T-helper 17 cell (primary cell): ENCODE measurements around the gene EPB41L4A. TPM values are rescaled to one million over a fixed set of nuclear protein-coding genes. Genes with fewer than 3 reads are reported as not detected.

Experiments
- ATAC-seq: fragments of 150-1000 bp; cut with Tn5 transposase; 2 replicates; pipeline ENCODE4 v1.10.0; 2021; ENCODE audit warnings: mild to moderate bottlenecking, moderate library complexity
- DNase-seq, 3 donors: peaks; one replicate each; pipeline versions ENCODE4 v3.0.0 to v3.0.0-alpha.2; 2020 to 2021
- H3K9me3 ChIP-seq: one replicate; pipeline ENCODE4 v1.7.0; 2013; ENCODE audit warnings: low read length, mild to moderate bottlenecking; ENCODE audit not compliant: control insufficient read depth, poor library complexity, severe bottlenecking
- H3K27ac Mint-ChIP-seq: one replicate; pipeline ENCODE4 v1.8.0; 2022; ENCODE audit warnings: mild to moderate bottlenecking, moderate library complexity, mixed read lengths
- H3K27me3 Mint-ChIP-seq: one replicate; pipeline ENCODE4 v1.8.0; 2022; ENCODE audit warnings: mixed read lengths
- H3K36me3 Mint-ChIP-seq: one replicate; pipeline ENCODE4 v1.8.0; 2022; ENCODE audit warnings: low read depth, mixed read lengths
- H3K4me1 Mint-ChIP-seq: one replicate; pipeline ENCODE4 v1.8.0; 2022; ENCODE audit warnings: mild to moderate bottlenecking, mixed read lengths
- H3K4me3 Mint-ChIP-seq: one replicate; pipeline ENCODE4 v1.8.0; 2022; ENCODE audit warnings: mild to moderate bottlenecking, moderate library complexity, mixed read lengths
- total RNA-seq, 4 donors: library from RNA in 2 of 4; stranded (reverse) in 2 of 4; gene quantifications; one replicate each; pipeline ENCODE4 v1.2.3 and lab custom pipeline; 2022 to 2026

EPB41L4A gene
- total RNA-seq, 2 donors from 2014 or later: 0.50 to 1.4 TPM

DNA sequence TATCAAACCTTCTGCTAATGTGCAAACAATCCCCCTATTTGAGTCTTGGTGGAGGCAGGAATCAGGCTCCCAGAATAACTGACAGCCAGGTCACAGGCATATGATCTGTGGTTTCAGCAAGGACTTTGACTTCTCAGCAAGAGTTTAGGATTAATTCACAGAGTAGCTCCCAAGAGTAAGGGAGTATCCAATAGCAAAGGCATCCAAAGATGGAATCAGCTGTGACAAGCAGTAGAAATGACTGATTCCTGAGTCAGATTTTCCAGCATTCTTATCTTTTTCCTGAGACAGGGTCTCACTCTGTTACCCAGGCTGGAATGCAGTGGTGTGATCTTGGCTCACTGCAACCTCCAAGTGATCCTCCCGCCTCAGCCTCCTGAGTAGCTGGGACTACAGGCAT, 108.3 kb downstream of the EPB41L4A start:
- H3K27ac Mint-ChIP-seq: no peak overlapping the region
- no peaks in the 10 kb centered on the region for H3K4me1 Mint-ChIP-seq

DNA sequence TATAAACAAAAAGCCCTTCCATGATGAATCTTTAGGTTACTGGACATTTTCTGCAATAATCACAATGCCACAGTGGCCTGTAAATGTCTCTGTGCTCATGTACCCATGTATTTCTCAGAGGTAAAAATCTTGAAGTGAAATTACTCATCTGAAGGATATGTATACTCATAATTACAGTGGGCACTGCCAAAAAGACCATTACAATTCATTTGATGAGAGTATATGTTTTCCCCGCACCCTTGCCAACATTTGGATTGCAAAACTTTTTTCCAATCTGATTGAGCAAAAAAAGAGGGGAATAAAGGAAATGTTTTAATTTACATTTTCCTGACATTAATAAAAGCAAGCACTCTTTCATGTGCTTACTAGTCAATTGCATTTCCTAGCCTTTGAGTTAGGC, 110.5 kb downstream of the EPB41L4A start:
- peaks cover 2% of the 10 kb centered on the region for H3K4me1 Mint-ChIP-seq
- no peak overlapping the region for H3K27ac Mint-ChIP-seq
- DNase-seq (no peak), ATAC-seq (no peak)
- H3K9me3 ChIP-seq: no peaks in the 10 kb centered on the region
- no peak overlapping the region for H3K4me3 Mint-ChIP-seq
- H3K27me3 Mint-ChIP-seq: peaks cover 32% of the 10 kb centered on the region
- H3K36me3 Mint-ChIP-seq: no peaks in the 10 kb centered on the region

More for the DNA sequence above, 108.3 kb downstream of the EPB41L4A start:
- no peaks in the 10 kb centered on the region for H3K36me3 Mint-ChIP-seq
- peaks cover 29% of the 10 kb centered on the region for H3K27me3 Mint-ChIP-seq
- no peak for DNase-seq
- no peak overlapping the region for H3K4me3 Mint-ChIP-seq
- no peak for ATAC-seq
- no peaks in the 10 kb centered on the region for H3K9me3 ChIP-seq

DNA sequence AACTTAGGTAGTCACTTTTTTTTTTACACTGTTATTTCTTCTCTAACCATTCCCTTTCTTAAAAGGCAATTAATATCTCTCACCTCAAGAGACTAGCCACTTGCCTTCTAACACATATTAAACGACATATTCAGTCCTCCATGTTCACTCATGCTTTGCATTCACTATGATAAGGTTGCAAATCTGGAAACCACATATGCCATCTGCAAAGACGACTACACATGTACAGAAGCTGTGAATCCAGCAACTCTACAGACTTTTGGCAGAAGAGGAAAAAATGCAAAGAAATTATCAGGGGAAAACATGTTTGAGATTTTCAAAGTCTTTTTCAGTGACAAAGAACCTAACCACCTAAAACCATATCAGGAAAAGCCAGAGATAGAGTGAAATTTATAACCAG, 112.1 kb downstream of the EPB41L4A start:
- Mint-ChIP-seq H3K4me3 (no peak overlapping the region), H3K36me3 (no peaks in the 10 kb centered on the region), H3K4me1 (peaks cover 2% of the 10 kb centered on the region), H3K27ac (no peak overlapping the region), H3K27me3 (peaks cover 33% of the 10 kb centered on the region)
- H3K9me3 ChIP-seq: no peaks in the 10 kb centered on the region
- no peak for DNase-seq
- ATAC-seq: no peak

DNA sequence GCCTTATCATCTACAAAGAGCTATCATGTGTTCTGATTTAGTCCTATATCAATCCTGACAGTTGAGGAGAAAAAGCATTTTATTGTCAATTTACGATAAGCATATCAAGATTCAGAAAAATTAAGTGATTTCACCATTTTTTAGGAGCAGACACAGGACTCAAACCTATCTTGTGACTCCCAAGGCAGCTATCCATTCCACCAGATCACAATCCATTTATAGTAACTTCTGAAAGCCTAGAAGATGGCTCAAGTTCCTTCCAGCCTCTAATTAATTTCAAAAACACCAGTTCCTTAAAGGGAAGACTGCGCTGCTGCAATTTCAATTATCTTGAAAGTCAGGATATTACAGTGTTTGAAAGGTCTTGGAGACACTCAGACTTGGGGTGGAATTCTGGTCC, 114.3 kb downstream of the EPB41L4A start:
- DNase-seq (no peak), ATAC-seq (no peak)
- H3K4me1 Mint-ChIP-seq: peaks cover 2% of the 10 kb centered on the region
- no peak overlapping the region for H3K4me3 Mint-ChIP-seq
- H3K27ac Mint-ChIP-seq: no peak overlapping the region
- H3K27me3 Mint-ChIP-seq: peaks cover 33% of the 10 kb centered on the region
- no peaks in the 10 kb centered on the region for H3K36me3 Mint-ChIP-seq
- H3K9me3 ChIP-seq: no peaks in the 10 kb centered on the region

DNA sequence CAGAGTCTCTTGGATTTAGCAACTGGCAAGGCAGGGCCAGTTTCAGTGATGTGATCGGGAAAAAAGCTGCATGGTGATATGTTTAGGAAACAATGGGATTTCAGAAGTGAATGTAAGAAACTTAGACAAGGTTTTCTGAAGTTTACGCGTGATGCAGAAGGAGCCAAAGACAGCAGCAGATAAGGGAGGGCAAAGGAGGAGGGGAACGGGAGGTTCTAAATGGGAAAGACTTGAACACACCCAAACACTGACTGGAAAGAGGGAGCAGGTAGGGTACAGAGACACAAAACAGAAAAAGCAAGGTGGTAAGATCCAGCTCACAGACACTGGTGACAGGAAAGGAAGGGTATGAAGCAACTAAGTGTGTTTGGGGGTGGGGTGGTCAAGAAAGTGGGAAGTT, 115.4 kb downstream of the EPB41L4A start:
- no peaks in the 10 kb centered on the region for H3K9me3 ChIP-seq
- no peak for ATAC-seq
- Mint-ChIP-seq H3K4me1 (peaks cover 2% of the 10 kb centered on the region), H3K4me3 (no peak overlapping the region), H3K36me3 (no peaks in the 10 kb centered on the region), H3K27me3 (peaks cover 33% of the 10 kb centered on the region), H3K27ac (no peak overlapping the region)
- no peak for DNase-seq

DNA sequence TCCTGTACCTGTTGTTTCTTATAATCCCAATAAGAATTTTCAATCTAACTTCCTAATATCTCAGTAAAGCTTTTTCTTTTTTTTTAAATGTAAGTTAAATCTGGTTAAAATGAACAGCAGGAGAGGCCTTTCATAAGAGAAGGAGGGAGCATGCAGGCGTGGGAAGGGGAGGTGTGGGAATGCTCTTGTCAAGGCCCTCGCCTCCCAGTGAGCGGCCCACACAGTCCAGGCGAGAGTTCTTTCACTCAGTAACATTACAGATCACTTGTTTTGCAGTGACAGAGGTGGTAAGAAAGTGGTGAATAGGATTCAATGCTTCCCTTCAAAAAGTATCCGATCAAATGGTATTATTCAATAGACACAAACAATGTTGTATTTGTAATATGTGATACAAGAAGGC, 125.0 kb downstream of the EPB41L4A start:
- DNase-seq (no peak), ATAC-seq (no peak)
- no peaks in the 10 kb centered on the region for H3K9me3 ChIP-seq
- Mint-ChIP-seq H3K36me3 (no peaks in the 10 kb centered on the region), H3K27ac (no peak overlapping the region), H3K27me3 (peaks cover 15% of the 10 kb centered on the region), H3K4me3 (no peak overlapping the region), H3K4me1 (no peaks in the 10 kb centered on the region)

DNA sequence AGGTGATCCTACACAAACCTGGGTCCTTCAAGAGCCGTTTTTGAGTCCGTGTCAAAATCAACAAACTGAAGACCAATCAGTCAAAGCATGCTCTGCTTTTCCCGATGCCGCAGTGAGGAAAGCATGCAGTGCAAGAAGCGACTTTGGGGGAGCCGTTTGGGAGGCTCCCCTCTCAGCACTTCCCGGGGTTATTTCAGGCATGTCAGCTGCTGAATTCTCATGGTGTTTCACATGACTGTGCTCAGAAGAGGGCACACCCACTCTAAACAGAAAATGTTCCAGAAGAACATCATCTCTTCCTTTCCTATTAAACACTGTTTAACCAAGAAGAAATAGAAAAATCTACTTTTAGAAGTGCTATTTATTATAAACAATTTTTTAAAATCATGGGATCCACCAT, 125.5 kb downstream of the EPB41L4A start:
- H3K9me3 ChIP-seq: no peaks in the 10 kb centered on the region
- no peaks in the 10 kb centered on the region for H3K4me1 Mint-ChIP-seq
- ATAC-seq: no peak
- no peak for DNase-seq
- no peaks in the 10 kb centered on the region for H3K36me3 Mint-ChIP-seq
- no peak overlapping the region for H3K27ac Mint-ChIP-seq
- H3K27me3 Mint-ChIP-seq: peaks cover 15% of the 10 kb centered on the region
- H3K4me3 Mint-ChIP-seq: no peak overlapping the region

DNA sequence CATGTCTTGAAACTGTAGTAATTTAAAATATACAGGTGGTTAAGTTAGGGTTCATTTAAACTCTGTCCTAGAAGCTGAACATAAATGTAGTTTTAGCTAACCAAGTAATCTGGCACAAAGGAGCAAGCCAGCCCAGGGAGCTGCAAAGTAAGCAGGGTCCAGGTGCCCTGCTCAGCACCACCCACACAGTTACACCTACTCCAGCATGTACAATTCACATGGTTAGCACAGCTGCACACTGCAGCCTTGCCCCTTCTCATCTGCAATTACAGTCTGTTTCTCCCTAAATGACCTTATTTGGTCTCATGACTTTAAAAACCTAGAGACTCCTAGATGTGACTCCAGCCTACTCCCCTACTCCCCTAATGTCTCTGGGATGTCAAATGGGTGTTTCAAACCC, 128.4 kb downstream of the EPB41L4A start:
- H3K4me1 Mint-ChIP-seq: no peaks in the 10 kb centered on the region
- H3K36me3 Mint-ChIP-seq: no peaks in the 10 kb centered on the region
- H3K27ac Mint-ChIP-seq: peak overlapping the region; percentile 14
- H3K4me3 Mint-ChIP-seq: no peak overlapping the region
- ATAC-seq: no peak
- H3K9me3 ChIP-seq: no peaks in the 10 kb centered on the region
- peaks cover 15% of the 10 kb centered on the region for H3K27me3 Mint-ChIP-seq
- no peak for DNase-seq

DNA sequence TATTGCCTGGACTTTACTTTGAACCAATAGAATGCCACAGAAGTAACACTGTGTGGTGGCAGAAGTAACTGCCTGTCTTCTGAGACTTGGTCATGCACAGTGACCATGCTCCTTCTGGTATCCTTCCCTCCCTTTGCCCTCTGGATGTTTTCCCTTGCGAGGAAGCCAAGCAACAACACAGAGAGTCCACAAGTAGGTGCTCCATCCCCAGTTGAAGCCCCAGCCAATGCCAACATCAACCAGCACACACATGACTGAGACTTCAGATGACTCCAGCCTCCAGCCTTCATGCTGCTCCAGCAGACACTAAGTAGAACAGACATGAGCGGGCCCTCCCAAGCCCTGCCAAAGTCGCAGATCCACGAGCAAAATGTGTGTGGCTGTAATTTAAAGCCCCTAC, 129.6 kb downstream of the EPB41L4A start:
- Mint-ChIP-seq H3K27ac (no peak overlapping the region), H3K4me1 (no peaks in the 10 kb centered on the region), H3K4me3 (no peak overlapping the region), H3K36me3 (no peaks in the 10 kb centered on the region), H3K27me3 (peaks cover 15% of the 10 kb centered on the region)
- DNase-seq (no peak), ATAC-seq (no peak)
- no peaks in the 10 kb centered on the region for H3K9me3 ChIP-seq

DNA sequence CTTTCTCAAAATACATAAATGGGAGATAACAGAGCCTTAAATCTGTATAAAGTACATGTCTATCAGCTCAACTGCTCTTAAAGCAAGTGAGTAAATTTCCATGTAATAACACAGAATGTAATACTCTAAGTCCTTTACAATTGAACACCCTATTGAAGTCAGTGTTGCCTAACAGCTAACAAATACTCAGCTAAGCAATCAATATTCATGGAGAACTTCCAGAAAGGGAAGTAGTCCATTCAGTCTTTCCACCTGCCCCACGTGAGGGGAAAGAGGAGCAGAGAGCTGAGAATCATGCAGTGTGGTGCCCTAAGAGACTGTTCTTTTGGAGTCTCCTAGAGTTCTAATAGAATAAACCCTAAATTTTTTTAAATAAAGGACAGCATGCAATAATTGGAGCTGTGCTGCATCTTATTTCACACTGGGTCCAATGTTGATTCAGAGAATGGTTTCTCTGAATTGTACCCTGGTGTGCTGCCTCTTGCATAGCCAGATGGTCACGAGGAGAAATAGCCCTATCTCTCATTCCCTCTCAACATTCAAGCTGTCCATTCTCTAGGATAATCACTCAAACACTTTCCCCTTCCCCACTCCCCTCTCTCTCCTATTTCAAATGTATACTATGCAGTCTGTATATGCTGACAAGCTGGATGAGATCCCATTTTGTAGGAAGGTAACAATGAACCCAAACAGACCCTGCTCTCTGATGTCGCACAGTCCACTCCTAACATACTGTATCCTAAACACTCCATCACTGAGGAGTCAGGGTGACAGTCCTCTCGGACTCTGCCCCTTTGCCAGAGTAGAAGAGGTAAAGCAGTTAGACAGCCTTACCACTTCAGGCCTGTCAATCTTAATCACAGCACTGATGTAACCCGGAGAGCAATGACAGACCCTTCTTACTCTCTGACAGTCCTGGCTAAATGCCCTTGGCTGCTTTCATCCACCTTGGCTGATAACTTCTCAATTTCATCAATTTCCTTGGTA, 134.8 kb downstream of the EPB41L4A start:
- Mint-ChIP-seq H3K4me3 (no peak overlapping the region), H3K27ac (no peak overlapping the region), H3K27me3 (peaks cover 11% of the 10 kb centered on the region), H3K4me1 (no peaks in the 10 kb centered on the region), H3K36me3 (no peaks in the 10 kb centered on the region)
- DNase-seq (no peak), ATAC-seq (no peak)
- no peaks in the 10 kb centered on the region for H3K9me3 ChIP-seq

DNA sequence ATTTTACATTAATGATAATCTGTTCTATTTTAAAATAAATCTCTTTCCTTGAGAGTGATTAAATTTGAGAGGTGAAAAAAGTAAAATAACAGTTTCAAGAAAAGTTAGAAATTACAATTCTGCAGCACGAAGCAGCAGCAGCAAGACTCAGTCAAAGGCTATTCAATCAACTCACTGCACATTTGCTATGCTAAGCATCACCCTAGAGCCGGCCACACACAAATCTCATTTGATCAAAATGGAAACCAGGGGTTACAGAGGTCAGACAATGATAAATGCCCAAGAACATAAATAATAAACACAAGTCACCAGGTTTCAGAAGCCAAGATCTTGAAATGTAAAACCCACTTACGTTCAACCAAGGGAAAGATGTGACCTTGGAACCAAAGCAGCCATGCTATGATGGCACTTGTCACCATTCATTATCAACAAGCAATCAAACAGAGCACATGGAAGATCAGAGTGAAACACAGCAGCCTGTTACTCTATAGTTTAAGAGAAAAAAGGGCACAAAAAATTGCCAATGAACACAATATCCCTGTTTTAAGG, 136.0 kb downstream of the EPB41L4A start:
- no peak for DNase-seq
- no peak overlapping the region for H3K4me3 Mint-ChIP-seq
- no peaks in the 10 kb centered on the region for H3K4me1 Mint-ChIP-seq
- H3K27me3 Mint-ChIP-seq: peaks cover 11% of the 10 kb centered on the region
- no peak overlapping the region for H3K27ac Mint-ChIP-seq
- H3K36me3 Mint-ChIP-seq: no peaks in the 10 kb centered on the region
- no peaks in the 10 kb centered on the region for H3K9me3 ChIP-seq
- no peak for ATAC-seq

DNA sequence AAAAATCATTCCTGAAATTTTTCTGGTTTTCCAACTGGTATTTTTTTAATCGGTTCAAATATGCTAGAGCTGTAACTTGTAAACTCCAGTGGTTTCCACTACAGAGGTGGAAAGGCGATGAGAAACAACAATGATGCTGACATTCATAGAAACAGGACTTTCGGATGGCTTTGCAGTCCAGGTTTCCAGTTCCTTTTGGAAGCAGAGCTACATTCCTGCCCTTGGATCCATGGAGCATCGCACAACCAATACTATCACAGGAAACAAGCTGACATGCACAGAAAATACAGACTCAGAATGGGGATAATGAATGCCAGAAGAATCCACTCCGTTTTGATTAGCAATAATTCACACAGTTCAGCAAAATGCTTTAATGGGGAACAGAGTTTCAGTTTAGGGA, 140.0 kb downstream of the EPB41L4A start:
- DNase-seq (no peak), ATAC-seq (no peak)
- no peaks in the 10 kb centered on the region for H3K9me3 ChIP-seq
- Mint-ChIP-seq H3K4me3 (no peak overlapping the region), H3K4me1 (no peaks in the 10 kb centered on the region), H3K27me3 (peaks cover 11% of the 10 kb centered on the region), H3K36me3 (no peaks in the 10 kb centered on the region), H3K27ac (no peak overlapping the region)

DNA sequence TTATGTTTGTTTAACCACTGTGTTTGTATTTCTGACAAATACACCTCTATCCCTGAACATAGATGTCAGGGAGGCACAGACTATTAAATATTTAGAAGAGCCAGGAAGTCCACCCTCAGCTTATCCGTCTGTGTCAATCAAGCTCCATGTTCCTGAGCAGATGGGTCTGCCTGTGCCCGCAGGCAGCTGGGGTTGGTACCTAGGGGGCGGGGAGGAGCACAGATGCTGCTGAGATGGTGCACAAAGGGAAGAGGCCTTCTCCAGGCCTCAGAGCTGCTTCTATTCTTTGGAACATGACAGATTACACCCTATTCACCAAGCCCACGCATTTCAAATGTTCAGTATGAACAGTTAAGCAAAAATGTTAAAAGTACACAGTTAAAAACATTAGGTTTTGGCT, 142.1 kb downstream of the EPB41L4A start:
- no peak for ATAC-seq
- H3K27ac Mint-ChIP-seq: no peak overlapping the region

DNA sequence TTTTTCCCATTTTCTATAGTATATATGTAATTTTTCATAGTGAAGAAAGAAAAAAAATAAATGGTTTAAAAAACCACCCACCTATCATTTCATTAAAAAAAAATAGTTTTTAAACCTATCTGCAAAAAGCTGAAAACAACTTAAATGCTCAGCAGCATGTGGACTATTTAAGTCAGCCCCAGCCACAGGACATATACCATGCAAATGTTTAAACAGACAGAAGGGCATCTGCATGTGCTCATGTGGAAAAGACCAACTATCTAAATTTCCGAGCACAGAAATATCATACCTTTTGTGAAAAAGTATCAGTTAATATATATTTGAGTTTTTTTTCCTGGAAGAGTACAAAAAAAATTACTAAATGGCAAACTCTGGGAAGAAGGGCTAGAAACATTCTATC, 143.4 kb downstream of the EPB41L4A start:
- Mint-ChIP-seq H3K27ac (no peak overlapping the region), H3K27me3 (peaks cover 13% of the 10 kb centered on the region), H3K4me1 (no peaks in the 10 kb centered on the region), H3K4me3 (no peak overlapping the region), H3K36me3 (no peaks in the 10 kb centered on the region)
- ATAC-seq (no peak), DNase-seq (no peak)
- H3K9me3 ChIP-seq: no peaks in the 10 kb centered on the region

More for the DNA sequence above, 142.1 kb downstream of the EPB41L4A start:
- Mint-ChIP-seq H3K4me3 (no peak overlapping the region), H3K4me1 (no peaks in the 10 kb centered on the region), H3K36me3 (no peaks in the 10 kb centered on the region), H3K27me3 (peaks cover 11% of the 10 kb centered on the region)
- no peak for DNase-seq
- no peaks in the 10 kb centered on the region for H3K9me3 ChIP-seq
